IPS-18c (cell line): ENCODE data around the gene IRGM.
A peak's percentile ranks its signal among the peaks of the same experiment; 100 is the strongest.

Source experiments
- H3K4me3 ChIP-seq: 2 replicates; pipeline ENCODE4 v1.7.0; 2013; ENCODE audit warnings: low read depth, mild to moderate bottlenecking, low read length, moderate library complexity; ENCODE audit not compliant: insufficient read depth
- H3K9me3 ChIP-seq: one replicate; pipeline ENCODE4 v1.6.1; 2013; ENCODE audit warnings: mild to moderate bottlenecking, low read length, moderate library complexity; ENCODE audit not compliant: control insufficient read depth, insufficient read depth

Gene IRGM

GRCh38 chr5:150860246-150860821, 14.0 kb downstream of the IRGM start:
- Histone ChIP-seq H3K9me3 (no peaks in the 10 kb centered on the region), H3K4me3 (no peak overlapping the region)

DNA sequence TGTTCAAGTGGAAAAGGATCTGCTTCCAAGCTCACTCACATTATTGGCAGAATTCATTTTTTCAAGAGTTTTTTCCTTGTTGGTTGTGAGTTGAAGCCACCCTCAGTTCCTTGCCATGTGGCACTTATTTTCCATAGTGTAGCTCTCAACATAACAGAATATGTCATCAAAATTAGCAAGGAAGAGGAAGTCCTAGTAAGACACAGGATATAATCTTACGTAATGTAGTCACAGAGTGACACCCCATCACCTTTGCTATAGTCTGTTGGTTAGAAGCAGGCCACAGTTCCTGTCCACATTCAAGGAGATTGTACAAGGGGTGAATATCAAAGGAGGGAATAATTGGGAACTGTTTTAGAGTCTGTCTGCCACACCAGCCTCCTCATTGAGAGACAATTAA, 15.7 kb downstream of the IRGM start:
- Histone ChIP-seq H3K9me3 (no peaks in the 10 kb centered on the region), H3K4me3 (no peak overlapping the region)

DNA sequence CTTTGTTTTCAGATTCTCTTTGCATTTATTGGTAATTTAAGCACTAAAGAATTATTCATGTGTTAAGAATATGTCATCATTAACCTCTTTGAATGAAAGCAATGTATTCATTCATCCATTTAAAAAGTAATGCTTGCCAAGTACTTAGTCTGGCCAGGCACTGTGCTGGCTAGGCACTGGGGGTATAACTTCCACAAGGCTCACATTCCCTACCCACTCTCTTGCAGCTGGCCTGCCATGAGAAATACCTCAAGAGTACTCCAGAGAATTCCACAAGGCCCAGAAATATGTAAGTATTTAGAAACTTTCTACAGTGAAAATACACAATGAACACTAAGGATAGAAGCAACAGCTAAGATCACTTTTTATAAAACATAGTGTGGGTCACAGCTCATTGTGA, 33.0 kb downstream of the IRGM start:
- Histone ChIP-seq H3K9me3 (no peaks in the 10 kb centered on the region), H3K4me3 (no peak overlapping the region)

- peak overlapping the region; percentile 0; the same call in 1 of the 2 replicates for H3K4me3 ChIP-seq
- H3K9me3 ChIP-seq: peaks cover 17% of the 10 kb centered on the region
These were observed 49.4 kb downstream of the IRGM start for GRCh38 chr5:150895431-150896428.
